AG08395 (cell line): Measurements from ENCODE around the gene YWHAE.
"Not testable (repeated sequence)": the region's sequence is repeated elsewhere in the genome, so short reads cannot be mapped to it uniquely, and the experiment has no call there.

ENCODE experiments used
- DNase-seq: peaks from one replicate; pipeline ENCODE4 v3.0.0; 2012; ENCODE audit warnings: mixed read lengths, low spot score

Gene YWHAE

GRCh38 chr17:1399679-1400512 is at the start of gene YWHAE:
Gene YWHAE, minus strand, starts transcription at chr17:1400222. Its CDS starts 112 bp downstream, at chr17:1400110.
- DNase-seq, result peak; percentile 96

- no peak for DNase-seq
Observed at GRCh38 chr17:1449412-1449967, 49.5 kb upstream of the YWHAE start.

GRCh38 chr17:1447052-1447451 is 47.0 kb upstream of the YWHAE start:
- no peak for DNase-seq

GRCh38 chr17:1446201-1446600 is 46.2 kb upstream of the YWHAE start:
- DNase-seq, result no peak

- not testable (repeated sequence) for DNase-seq
Observed at GRCh38 chr17:1445695-1446094, 45.7 kb upstream of the YWHAE start.

- not testable (repeated sequence) for DNase-seq
Observed at GRCh38 chr17:1442721-1443120, 42.7 kb upstream of the YWHAE start.

- DNase-seq, result no peak
Observed at GRCh38 chr17:1442187-1442586, 42.2 kb upstream of the YWHAE start.

GRCh38 chr17:1440921-1441320 is 40.9 kb upstream of the YWHAE start:
- DNase-seq, result no peak

- DNase-seq, result peak; percentile 34
Observed at GRCh38 chr17:1438593-1439083, 38.6 kb upstream of the YWHAE start.

- no peak for DNase-seq
Observed at GRCh38 chr17:1435326-1435725, 35.3 kb upstream of the YWHAE start.

- no peak for DNase-seq
Observed at GRCh38 chr17:1434150-1434549, 34.1 kb upstream of the YWHAE start.

- DNase-seq, result no peak
Observed at GRCh38 chr17:1431631-1432104, 31.6 kb upstream of the YWHAE start.

GRCh38 chr17:1423456-1424135 is 23.6 kb upstream of the YWHAE start:
- no peak for DNase-seq

GRCh38 chr17:1422885-1423284 is 22.9 kb upstream of the YWHAE start:
- peak; percentile 91 for DNase-seq

- no peak for DNase-seq
Observed at GRCh38 chr17:1421470-1421869, 21.4 kb upstream of the YWHAE start.

- DNase-seq, result no peak
Observed at GRCh38 chr17:1420981-1421380, 21.0 kb upstream of the YWHAE start.

- DNase-seq, result no peak
Observed at GRCh38 chr17:1420163-1420562, 20.1 kb upstream of the YWHAE start.

GRCh38 chr17:1418476-1418875 is 18.5 kb upstream of the YWHAE start:
- not testable (repeated sequence) for DNase-seq

GRCh38 chr17:1416414-1416813 is 16.4 kb upstream of the YWHAE start:
- DNase-seq, result no peak

- no peak for DNase-seq
Observed at GRCh38 chr17:1414634-1415033, 14.6 kb upstream of the YWHAE start.

- no peak for DNase-seq
Observed at GRCh38 chr17:1414001-1414574, 14.1 kb upstream of the YWHAE start.

GRCh38 chr17:1413281-1413791 is 13.3 kb upstream of the YWHAE start:
- peak; percentile 66 for DNase-seq
